Measurements from ENCODE around the gene TBXA2R.

- TF ChIP-seq CTCF (IDR thresholded peaks at IDR 0.05) (no peak), POLR2A (IDR thresholded peaks at IDR 0.05) (no peak)
Observed at GRCh38 chr19:3589949-3590348, 16.7 kb downstream of the TBXA2R start.

Data from suprapubic skin (tissue), 3 donors.